NCI-H524 (cell line): ENCODE data around the gene ADGRD1.

Experiments used
- DNase-seq, 2 experiments: peaks; one replicate each; lab custom pipeline; 2025; lab: John Stamatoyannopoulos, UW

Gene ADGRD1

DNA sequence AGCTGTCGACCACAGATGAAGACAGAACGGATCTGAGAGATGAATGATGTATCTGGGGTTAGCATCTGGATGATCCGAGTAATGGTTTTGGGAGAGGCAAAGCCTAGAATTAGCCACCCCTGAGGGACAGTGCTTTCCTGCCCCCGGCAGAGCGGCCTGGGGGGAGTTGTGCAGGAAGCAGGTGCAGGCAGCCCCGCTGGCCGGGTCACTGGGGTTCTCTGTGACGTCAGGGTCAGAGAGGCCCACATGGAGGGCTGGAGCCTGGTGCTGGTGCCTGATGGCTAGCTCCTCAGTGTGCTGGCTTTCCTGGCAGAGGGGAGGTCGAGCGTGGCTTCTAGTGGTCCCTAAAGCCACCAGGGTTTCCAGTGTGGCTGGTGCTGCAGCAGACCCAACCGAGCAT lies 70.3 kb downstream of the ADGRD1 start:
- no peak for DNase-seq

DNA sequence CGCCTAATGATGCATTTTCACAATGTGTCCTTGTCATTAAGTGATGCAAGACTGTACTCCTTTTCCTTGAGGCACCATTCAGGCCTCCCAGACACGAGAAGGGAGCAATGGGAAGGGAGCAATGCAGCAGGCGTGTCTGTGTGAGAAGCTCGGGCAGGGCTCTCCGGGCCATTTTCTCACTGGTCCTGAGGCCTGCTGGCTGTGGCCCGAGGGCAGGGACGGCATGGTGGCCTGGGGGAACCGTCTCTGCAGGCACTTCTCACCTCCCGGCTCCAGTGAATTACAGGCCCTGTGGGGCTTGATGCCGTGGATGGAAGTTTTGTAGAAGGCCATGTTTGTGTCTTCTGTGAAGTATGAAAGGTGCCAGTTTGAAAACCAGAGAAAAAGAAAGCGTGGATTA lies 71.0 kb downstream of the ADGRD1 start:
- DNase-seq = no peak

DNA sequence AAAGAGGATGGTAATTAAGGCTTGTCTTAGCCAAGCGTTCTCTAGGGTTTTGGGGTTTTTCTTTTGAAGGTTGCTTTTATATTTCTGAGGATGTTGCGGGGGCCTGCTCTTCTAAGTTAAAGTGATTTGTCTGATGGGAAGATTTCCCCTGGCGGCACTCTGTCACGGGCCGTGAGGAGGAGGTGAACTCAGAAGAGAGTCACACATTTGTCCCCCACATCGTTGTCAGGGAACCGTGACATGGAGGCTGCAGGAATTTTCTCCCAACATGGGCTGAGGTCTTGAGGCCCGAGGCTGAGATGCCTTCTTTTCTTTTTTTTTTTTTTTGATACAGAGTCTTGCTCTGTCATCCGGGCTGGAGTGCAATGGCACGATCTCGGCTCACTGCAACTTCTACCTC lies 71.5 kb downstream of the ADGRD1 start:
- no peak for DNase-seq

DNA sequence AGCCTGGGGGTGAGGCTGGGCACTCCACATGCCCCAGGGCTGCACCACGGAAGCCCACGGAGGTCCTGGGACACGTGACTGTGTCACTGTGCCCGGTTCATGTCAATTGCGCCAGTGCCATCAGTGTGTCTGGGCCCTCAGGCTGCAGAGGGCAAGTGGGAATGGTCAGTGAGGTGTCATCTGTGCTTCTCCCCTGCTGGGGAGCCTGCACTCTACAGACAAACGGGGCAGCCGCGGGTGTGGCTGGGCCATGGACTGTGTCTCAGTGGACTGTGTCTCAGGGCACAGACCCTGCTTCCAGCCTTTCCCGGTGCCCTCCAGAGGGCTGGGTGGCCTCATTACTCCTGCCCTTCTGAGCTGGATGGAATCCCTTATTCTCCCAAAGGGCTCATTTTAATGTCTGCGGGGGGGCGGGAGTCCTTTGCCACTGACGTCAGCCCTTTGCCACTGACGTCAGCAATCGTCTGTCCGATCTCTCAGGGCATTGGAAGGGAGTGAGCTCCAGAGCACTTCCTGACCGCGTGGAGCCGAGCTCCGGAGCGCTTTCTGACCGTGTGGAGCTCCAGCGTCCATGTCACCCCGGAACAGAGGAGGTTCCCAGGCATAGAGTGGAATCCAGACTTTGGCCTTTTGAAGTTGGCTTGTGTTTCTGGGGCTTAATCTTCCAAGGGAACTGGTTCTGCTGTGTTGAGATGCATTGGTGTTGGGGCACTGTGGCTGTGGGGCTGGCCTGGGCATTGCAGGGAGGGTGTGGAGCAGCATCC lies 72.4 kb downstream of the ADGRD1 start:
- no peak for DNase-seq

DNA sequence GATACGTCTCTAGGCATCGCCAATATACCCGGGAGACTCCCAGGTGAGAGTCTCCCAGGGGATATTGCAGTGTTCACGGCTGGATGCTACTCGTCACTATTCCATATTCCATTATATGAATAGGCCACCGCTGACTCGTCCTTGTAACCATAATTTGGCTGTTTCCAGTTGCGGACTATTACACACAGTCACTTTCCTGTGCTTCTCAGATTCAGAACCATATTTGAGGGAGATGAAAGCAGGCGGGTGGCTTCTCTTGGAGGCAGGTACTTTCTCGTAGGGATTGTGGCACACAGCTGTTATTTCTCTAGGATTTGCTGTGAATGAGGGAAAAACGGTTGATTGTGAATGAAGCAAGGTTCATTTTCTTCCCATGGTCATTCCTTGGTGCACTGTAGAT lies 73.0 kb downstream of the ADGRD1 start:
- DNase-seq = no peak

DNA sequence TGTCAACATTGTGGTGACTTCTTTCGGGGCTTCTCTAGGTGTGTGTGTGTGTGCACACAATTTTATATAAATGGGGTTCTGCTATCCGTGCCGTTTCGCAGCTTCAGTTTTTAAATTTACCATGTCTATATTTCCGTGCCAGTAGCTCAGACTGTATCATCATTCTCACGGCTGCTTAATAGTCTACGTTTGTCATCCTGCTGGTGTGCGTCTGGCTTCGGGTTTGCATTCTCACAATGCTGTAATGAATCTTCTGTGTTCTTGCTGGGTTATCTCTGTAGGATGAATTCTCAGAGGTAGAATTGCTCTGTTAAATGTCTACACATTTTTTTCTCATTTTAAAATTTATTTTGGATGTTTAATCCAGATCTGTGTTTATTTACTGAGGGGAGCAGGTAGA lies 73.6 kb downstream of the ADGRD1 start:
- no peak for DNase-seq

DNA sequence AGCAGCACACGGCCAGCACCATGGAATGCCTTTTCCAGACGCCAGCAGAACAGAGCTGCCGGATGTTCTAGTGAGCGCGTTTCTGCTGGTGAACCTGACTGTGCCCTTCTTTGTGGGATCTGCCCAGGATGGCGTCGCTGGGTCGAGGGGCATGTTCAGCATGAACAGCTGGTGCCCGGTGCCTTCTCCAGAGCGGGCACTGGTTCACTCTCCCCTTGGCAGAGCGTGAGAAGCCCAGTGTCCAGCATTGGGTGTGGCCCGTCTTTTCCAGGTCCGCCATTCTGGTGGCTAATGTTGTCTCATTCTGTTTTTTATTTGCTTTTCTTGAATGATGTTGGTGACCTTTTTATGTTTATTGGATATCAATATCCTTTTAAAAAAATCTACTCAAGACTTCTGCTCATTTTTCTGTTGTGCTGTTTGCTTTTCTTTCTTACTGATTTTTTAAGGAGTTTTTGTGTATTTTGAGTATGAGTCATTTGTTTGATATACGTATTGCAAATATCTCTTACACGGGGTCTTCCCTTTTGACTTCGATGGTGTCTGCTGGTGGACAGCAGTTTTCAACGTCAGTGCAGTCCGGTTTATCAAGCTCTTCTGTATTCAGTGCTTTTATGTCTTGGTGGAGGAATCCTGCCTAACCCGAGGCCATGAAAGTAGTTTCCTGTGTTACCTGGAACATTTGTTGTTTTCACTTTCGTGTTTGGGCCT lies 74.3 kb downstream of the ADGRD1 start:
- DNase-seq = no peak

DNA sequence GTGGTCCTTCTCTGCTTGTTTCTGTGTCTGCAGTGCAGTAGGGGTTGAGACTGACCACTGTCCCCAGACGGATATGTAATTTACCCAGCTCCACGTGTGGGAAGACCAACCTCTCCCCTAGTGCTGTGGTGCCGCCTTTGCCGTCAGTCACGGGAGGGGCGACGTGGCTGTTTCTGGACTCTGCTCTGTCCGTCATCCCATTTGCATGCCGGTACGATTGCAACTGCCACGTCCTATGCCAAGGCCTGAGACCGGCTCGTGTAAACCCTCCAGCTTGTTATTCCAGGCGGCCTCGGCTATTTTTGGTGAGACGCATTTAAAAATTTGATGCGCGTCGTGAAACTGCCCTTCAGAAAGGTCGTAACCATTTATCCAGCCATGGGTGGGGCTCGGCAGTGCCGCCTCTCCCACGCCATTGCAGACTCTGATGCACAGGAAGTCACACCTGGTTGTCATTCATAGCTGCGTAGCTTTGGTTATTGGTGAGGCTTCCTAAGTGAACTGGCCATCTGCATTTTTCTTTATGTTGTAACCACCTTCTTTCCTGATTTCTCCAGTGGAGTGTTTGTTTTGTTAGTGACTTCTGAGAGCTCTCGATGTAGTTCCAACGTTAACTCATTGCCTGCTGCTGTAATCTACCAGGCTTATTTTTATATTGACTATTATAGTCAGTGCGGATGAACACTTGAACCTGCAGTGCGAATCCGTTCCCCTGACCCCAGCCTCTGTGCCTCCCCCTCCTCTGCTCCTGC lies 75.1 kb downstream of the ADGRD1 start:
- DNase-seq = no peak

DNA sequence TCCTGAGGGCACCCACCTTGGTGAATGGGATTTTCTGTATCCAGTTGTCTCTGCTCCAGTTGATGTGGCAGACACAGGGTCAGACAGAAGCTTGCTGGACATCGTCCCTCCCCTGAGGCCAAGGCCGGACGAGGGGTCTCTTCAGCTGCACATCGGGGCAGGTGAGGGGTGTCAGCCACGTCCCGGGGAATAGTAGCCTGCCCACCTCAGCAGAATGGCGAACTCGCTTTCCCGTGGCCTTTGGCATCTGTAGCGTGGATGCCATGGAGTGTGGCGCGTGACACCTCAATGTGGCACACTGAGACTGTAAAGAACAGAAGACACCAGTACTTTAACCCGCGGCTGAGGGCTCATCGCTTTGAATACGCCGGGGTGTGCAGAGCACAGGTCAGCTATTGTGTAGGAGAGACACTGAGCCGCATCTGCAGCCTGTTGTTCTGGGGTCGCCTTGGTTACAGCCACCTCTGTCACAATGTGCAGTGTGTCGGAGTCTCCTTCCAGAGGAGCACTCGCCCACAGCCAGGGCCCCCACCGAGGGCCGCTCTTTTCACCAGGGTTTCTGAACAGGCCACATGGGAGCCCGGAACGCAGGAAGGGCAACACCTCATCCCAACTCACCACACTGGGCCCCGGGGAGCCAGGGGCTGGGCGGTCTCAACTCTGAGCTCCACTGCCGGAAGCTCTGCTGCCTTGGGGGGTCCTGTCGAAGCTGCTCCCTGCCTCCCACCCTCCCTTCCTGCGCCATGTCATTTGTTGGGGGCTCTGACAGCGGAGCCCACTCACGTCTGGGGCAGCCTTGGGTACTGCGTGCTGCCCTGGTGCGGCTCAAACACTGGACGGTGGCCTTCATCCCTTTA lies 77.0 kb downstream of the ADGRD1 start:
- DNase-seq = no peak

DNA sequence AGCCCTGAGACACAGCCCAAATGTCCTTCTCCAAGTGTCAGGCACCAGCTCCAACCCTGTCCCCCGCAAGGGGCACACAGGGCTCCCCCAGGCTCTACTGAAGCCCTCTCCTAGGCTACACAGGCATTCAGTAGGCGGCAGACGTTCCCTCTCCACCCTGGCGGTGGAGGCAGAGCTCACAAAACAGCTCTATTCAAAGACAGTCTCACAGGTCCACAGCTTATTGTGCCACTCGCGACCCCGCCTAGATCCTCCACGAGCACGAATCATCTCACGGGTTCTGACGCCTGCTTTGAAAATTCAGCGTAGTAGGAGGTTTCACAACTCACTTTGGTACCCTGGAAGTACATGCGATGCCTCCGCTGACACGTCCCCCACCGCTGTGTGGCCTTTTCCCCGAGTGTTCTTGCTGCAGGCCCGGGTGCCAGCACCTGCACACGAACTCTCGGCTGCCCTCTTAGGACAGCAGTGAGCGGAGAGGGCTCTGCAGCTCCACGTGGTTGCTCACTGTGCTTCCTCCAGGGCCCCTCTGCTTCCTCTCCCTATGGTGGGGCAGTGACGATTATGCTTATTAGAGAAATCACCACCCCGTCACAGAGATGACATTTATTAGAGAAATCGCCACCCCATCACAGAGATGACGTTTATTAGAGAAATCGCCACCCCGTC lies 78.5 kb downstream of the ADGRD1 start:
- no peak for DNase-seq

DNA sequence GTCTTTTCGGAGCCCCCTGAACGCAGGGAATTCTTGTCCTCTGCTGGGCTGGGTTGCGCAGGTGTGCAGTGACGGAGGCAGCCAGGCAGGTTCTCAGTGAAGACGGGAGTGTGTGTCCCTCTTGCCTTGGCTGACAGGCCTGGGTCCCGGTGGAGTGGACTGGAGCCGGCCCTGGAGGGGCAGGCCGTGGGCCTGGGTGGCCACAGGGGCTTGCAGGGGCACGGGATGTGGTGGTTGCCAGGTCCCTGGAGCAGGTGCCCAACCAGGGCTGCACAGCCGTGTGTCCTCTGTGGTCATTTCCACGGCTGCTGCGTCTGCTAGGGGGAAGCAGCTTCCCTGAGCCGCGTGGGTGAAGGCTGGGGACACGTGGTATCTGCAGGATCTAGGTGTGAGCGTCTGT lies 79.8 kb downstream of the ADGRD1 start:
- DNase-seq = no peak

DNA sequence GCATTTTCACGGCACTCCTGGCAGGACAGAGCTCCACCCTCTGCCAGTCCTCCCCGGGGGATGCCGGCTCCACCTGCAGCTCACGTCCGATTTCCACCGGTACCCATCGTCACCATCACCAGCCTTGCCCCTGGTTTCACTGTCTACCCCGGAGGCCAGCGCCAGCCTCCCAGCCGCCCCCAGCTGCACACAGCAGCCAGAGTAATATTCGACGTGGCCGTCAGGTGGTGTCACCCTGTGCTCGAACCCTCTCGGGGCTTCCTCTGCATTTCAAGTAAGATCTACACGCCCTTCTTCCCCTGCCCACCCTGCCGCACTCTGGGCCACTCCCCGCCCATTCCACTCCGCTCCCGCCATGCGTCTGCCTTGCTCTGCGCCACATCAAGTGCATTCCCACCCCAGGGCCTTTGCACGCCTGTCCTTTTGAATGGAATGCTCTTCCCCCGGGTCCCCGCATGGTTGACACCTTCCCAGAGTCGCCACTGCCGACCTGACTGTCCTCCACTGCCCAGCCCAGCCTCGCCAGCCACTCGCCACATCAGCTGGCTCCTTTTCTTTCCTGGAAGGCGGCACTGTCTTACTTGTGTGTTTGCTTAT lies 80.3 kb downstream of the ADGRD1 start:
- no peak for DNase-seq

DNA sequence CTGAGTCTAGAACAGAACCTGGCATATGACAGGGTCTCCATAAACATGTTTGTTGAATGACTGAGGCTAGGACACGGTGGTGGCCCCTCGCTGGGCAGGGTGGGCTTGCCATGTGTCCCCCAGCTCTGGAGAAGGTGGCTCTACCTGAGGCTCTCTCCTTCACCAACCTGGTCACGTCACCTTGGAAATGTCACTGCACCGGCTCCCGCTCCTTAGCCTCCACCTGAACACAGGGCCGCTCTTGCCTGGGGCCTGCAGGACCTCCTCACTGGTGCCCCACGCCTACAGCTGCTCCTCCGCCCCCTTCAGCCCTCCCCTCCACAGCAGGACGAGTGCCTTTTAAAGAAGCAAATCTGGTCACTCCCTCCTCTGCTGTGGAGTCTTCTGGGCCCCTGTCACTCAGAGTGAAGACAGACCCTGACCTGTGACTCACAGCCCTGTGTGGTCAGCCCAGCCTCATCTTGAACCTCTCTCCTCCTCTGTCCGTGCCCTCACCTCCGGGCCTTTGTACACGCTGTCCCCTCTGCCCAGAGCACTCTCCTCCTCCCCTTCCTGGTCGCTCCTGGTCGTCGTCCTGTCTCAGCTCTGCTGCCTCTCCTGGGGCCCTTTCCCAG lies 81.0 kb downstream of the ADGRD1 start:
- no peak for DNase-seq

DNA sequence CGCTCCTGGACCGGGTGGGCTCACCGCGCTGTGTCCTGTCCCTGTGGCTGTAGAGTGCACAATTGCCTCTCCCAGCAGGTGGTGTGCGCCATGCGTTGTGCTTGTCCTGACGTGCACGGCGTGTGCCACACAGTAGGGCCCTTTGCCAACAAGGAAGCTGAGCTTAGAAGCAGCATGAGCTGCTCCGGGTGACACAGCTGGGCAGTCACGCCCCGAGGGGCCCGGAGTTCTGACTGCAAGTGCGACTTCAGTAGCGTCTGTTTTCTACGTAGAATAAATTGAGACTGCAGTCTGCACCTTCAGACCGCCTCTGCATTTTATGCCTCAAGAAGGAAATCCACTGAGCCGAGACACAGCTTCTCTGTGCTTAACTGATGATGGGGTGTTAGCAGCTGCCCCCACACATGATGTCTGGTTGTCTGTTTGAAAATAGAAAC lies 81.6 kb downstream of the ADGRD1 start:
- peak in 1 of 2 experiments; percentile 2 for DNase-seq

DNA sequence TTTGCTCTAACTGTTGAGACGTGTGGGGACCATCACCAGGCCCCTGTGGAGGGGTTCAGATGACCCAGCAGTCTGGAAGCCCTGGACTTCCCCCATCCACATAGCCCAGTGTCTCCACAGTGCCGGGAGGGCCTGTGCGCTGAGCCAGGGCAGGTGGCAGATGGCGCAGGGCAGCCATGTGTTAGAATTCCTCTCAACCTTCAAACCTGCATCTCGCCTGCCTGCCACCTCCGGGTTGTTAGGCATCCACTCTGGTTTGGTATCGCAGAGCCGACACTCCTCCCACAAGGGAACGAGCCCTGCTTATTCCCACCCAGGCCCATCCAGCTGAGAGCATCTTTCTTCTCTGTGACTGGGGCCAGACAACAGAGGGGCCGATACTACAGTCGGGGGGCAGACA lies 84.5 kb downstream of the ADGRD1 start:
- peak in 1 of 2 experiments; percentile 29 for DNase-seq

DNA sequence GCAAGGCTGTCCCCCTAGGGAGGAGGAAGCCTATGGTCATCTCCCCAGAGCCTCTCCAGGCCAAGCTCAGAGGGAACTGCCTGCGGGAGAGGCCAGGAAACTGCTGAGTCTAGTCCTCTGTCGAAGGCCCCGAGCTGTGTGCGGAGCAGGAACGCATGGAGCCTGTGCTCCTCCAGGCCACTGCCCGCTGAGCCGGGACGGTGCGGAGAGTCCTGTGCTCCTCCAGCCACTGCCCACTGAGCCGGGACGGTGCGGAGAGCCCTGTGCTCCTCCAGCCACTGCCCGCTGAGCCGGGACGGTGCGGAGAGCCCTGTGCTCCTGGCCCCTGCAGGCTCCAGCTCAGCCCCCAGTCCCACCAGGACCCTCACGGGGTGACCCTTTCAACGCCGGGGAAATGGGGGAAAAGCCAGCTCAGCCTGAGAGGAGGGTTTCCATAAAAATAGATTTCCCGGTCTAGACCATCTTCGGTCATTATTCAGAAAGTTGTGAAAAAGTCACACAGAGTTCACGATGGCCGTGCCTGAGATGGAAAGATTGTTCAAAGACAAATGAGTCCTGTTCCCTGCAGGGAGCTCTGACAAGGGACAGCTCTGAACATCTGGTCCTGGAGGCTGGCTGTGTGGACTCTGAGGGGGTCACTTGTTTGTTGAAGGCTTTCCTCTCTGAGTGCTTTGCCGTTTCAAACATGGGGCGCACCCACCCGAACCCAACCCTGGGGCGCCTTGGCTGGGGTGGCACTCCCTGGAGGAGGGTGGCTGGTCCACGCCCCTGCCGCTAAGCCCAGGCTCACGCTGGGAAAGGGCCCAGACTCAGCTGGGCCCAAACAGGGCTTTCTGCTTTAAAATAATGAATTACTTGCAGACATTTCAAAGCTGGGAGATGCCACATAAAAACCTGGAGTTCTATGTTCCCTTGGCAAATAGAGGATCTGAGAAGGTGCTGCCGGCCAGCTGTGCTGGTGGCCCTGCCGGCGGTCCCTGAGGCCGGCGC lies 85.5 kb downstream of the ADGRD1 start:
- no peak for DNase-seq

DNA sequence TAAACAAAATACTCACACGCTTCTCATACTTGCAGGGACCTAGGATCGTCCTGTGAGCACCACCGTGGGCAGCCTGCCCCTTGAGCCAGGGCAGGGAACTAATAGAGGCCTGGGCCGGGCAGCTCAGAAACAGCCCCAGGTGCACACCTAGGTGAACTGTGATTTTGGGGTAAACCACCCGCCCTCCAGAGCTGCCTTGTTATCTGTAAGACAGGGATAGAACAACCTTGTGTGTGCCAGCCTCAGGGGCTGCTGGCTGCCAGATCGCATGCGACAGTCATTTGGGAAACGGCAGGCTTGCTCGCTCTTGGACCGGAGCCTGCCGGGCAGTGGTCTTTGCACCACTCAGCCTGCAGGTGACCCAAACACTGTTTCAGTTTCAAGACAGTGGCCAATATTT lies 86.8 kb downstream of the ADGRD1 start:
- DNase-seq = no peak

DNA sequence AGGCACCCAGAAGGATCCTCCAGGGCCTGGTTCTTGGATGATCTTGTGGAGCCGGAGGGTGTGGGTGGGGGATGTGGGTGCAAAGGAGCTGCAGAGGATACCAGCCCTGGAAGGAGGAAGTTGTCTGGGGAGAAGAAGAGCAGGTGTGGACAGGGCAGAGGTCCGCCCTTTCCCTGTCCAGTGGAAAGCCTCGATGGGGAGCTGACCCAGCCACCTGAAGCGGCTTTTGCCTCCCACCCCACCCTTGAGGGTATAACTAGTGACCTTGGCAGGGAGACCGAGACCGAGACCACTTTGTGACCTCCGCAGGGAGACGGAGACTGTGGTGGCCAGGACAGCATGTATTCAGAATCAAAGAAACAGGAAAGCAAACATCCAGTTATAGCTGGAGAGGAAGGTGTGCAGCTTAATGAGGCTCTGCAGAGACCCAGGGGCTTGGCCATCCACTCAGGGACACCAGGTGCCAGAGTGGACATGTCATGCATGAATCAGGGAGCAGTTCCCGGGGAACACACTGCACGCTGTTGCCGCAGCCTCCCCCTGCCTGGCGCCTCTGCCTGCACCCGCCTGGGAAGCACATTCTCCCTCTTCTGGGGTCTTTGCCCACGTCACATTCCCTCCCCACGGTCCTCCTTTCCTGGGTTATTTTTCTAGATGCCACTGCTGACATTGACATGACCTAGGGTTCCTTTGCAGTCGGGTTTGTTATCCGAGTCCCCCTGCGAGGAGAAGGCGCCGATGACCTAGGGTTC lies 87.7 kb downstream of the ADGRD1 start:
- no peak for DNase-seq
